Jurkat, Clone E6-1 (cell line): ENCODE data around the gene STK24.

ENCODE experiments used
- DNase-seq: peaks from one replicate; pipeline ENCODE4 v3.0.0-alpha.2; 2011; ENCODE audit warnings: low read depth, low spot score
- H3K4me3 ChIP-seq: 2 replicates; pipeline ENCODE4 v1.5.1; 2011; ENCODE audit warnings: mild to moderate bottlenecking, low read length, control low read depth, moderate library complexity

STK24 gene

GRCh38 chr13:98409281-98409680 is 167.6 kb downstream of the STK24 start:
- no peak overlapping the region for H3K4me3 ChIP-seq
- no peak for DNase-seq

GRCh38 chr13:98407575-98407974 is 169.3 kb downstream of the STK24 start:
- no peak overlapping the region for H3K4me3 ChIP-seq
- DNase-seq = no peak

- no peak overlapping the region for H3K4me3 ChIP-seq
- no peak for DNase-seq
Observed at GRCh38 chr13:98406971-98407370, 169.9 kb downstream of the STK24 start.

GRCh38 chr13:98406427-98406826 is 170.5 kb downstream of the STK24 start:
- no peak for DNase-seq

GRCh38 chr13:98405690-98406344 is 171.1 kb downstream of the STK24 start:
- DNase-seq = no peak
- no peak overlapping the region for H3K4me3 ChIP-seq

More at GRCh38 chr13:98406427-98406826, 170.5 kb downstream of the STK24 start:
- no peak overlapping the region for H3K4me3 ChIP-seq

- no peak for DNase-seq
- no peak overlapping the region for H3K4me3 ChIP-seq
Observed at GRCh38 chr13:98405107-98405571, 171.8 kb downstream of the STK24 start.

GRCh38 chr13:98403076-98403475 is 173.8 kb downstream of the STK24 start:
- DNase-seq = no peak
- no peak overlapping the region for H3K4me3 ChIP-seq

GRCh38 chr13:98401934-98402333 is 175.0 kb downstream of the STK24 start:
- no peak for DNase-seq
- H3K4me3 ChIP-seq = no peak overlapping the region

- DNase-seq = no peak
- H3K4me3 ChIP-seq = no peak overlapping the region
Observed at GRCh38 chr13:98399756-98400155, 177.2 kb downstream of the STK24 start.

GRCh38 chr13:98398581-98398980 is 178.3 kb downstream of the STK24 start:
- no peak overlapping the region for H3K4me3 ChIP-seq
- no peak for DNase-seq

- DNase-seq = no peak
- H3K4me3 ChIP-seq = no peak overlapping the region
Observed at GRCh38 chr13:98397861-98398260, 179.0 kb downstream of the STK24 start.

- DNase-seq = no peak
- no peak overlapping the region for H3K4me3 ChIP-seq
Observed at GRCh38 chr13:98397221-98397620, 179.7 kb downstream of the STK24 start.

GRCh38 chr13:98396071-98396710 is 180.7 kb downstream of the STK24 start:
- H3K4me3 ChIP-seq = no peak overlapping the region
- no peak for DNase-seq
